ENCODE measurements around the gene IGF2R. TPM values are rescaled to one million over a fixed set of nuclear protein-coding genes. Genes with fewer than 3 reads are reported as not detected.

Gene IGF2R
- polyA plus RNA-seq, 2 donors, result 12.9 to 15.0 TPM

DNA sequence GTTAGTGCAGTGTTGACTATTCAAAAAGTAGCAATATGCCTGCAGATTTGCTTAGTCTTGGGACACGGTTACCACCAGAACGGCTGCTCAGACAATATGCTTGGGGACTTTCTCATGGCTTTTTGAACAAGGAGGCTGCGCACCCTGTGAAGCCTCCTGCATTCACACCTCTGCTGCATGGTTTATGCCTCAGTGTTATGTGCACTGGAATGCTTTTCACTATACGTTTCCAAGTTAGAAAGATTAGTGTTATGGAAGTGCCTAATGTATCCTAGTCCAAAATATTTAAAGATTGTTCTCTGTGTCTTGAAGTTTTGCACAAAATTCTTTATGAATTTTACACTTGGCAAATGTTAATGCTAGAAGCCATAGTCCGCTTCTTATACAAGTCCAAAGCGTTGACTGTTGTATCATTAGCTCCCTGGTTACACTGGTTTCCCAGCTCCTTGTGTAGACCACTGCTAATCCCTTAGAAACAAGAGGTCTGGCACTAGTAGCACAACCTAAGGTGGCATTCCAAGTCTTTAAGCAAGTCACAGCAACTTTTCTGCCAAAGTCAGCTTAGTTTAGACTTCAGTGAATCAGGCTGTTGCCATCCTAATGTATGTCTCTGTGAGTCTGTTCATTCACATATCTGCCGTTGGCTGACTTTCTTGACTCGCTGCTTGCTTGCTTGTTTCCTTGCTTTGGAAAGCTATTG is 126.4 kb downstream of the IGF2R start:
- Histone ChIP-seq H3K4me3 (ENCODE audit: low read depth in 1 of 2, low read length in 2 of 2) (no peak overlapping the region), H3K36me3 (ENCODE audit: control insufficient read depth in 2 of 2, insufficient read depth in 2 of 2, low read length in 1 of 2) (peaks cover 22 to 39% of the 10 kb centered on the region in 2 donors), H3K9me3 (ENCODE audit: control insufficient read depth in 2 of 2, insufficient read depth in 1 of 2, low read depth in 1 of 2, low read length in 1 of 2) (no peaks in the 10 kb centered on the region), H3K27ac (ENCODE audit: low read depth in 2 of 2, low read length in 1 of 2) (no peak overlapping the region), H3K4me1 (ENCODE audit: control insufficient read depth in 2 of 2, insufficient read depth in 2 of 2, low read length in 1 of 2) (no peaks in the 10 kb centered on the region), H3K27me3 (ENCODE audit: control insufficient read depth in 1 of 2, insufficient read depth in 2 of 2, low read length in 2 of 2) (no peaks in the 10 kb centered on the region)
- 79 to 81% methylated on average over 8 of the region's 8 CpGs for WGBS, 2 donors

GRCh38 chr6:160101277-160102205 is 132.7 kb downstream of the IGF2R start:
- Histone ChIP-seq H3K4me1 (ENCODE audit: control insufficient read depth in 2 of 2, insufficient read depth in 2 of 2, low read length in 1 of 2) (peaks cover 0 to 2% of the 10 kb centered on the region in 2 donors), H3K9me3 (ENCODE audit: control insufficient read depth in 2 of 2, insufficient read depth in 1 of 2, low read depth in 1 of 2, low read length in 1 of 2) (no peaks in the 10 kb centered on the region), H3K27me3 (ENCODE audit: control insufficient read depth in 1 of 2, insufficient read depth in 2 of 2, low read length in 2 of 2) (no peaks in the 10 kb centered on the region), H3K4me3 (ENCODE audit: low read depth in 1 of 2, low read length in 2 of 2) (no peak overlapping the region), H3K36me3 (ENCODE audit: control insufficient read depth in 2 of 2, insufficient read depth in 2 of 2, low read length in 1 of 2) (peaks cover 25 to 38% of the 10 kb centered on the region in 2 donors), H3K27ac (ENCODE audit: low read depth in 2 of 2, low read length in 1 of 2) (no peak overlapping the region)
- 86 to 87% methylated on average over 23 of the region's 23 CpGs for WGBS, 2 donors

DNA sequence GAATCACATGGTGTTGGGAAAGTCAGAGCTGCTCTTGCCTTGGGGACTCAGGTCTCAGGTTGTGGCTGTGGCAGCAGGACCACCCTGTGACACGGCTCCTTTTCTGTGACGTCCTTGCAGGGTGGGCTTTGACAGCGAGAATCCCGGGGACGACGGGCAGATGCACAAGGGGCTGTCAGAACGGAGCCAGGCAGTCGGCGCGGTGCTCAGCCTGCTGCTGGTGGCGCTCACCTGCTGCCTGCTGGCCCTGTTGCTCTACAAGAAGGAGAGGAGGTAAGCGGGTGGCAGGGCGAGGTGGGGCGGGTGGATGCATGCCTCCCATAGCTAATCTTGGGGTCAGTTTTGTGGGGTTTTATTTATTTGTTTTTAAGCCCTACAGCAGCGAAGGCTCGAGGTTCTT is 133.5 kb downstream of the IGF2R start:
- Histone ChIP-seq H3K36me3 (ENCODE audit: control insufficient read depth in 2 of 2, insufficient read depth in 2 of 2, low read length in 1 of 2) (peaks cover 25 to 37% of the 10 kb centered on the region in 2 donors), H3K27me3 (ENCODE audit: control insufficient read depth in 1 of 2, insufficient read depth in 2 of 2, low read length in 2 of 2) (no peaks in the 10 kb centered on the region), H3K4me3 (ENCODE audit: low read depth in 1 of 2, low read length in 2 of 2) (no peak overlapping the region), H3K27ac (ENCODE audit: low read depth in 2 of 2, low read length in 1 of 2) (no peak overlapping the region), H3K9me3 (ENCODE audit: control insufficient read depth in 2 of 2, insufficient read depth in 1 of 2, low read depth in 1 of 2, low read length in 1 of 2) (no peaks in the 10 kb centered on the region), H3K4me1 (ENCODE audit: control insufficient read depth in 2 of 2, insufficient read depth in 2 of 2, low read length in 1 of 2) (peaks cover 0 to 2% of the 10 kb centered on the region in 2 donors)
- WGBS, 2 donors, result 91 to 93% methylated on average over 16 of the region's 16 CpGs

GRCh38 chr6:160102956-160103824 is 134.3 kb downstream of the IGF2R start:
- Histone ChIP-seq H3K27me3 (ENCODE audit: control insufficient read depth in 1 of 2, insufficient read depth in 2 of 2, low read length in 2 of 2) (no peaks in the 10 kb centered on the region), H3K4me3 (ENCODE audit: low read depth in 1 of 2, low read length in 2 of 2) (no peak overlapping the region), H3K27ac (ENCODE audit: low read depth in 2 of 2, low read length in 1 of 2) (no peak overlapping the region), H3K9me3 (ENCODE audit: control insufficient read depth in 2 of 2, insufficient read depth in 1 of 2, low read depth in 1 of 2, low read length in 1 of 2) (no peaks in the 10 kb centered on the region), H3K4me1 (ENCODE audit: control insufficient read depth in 2 of 2, insufficient read depth in 2 of 2, low read length in 1 of 2) (peaks cover 0 to 2% of the 10 kb centered on the region in 2 donors), H3K36me3 (ENCODE audit: control insufficient read depth in 2 of 2, insufficient read depth in 2 of 2, low read length in 1 of 2) (peaks cover 25 to 37% of the 10 kb centered on the region in 2 donors)
- WGBS, 2 donors, result 84 to 87% methylated on average over 14 of the region's 14 CpGs

- Histone ChIP-seq H3K27me3 (ENCODE audit: control insufficient read depth in 1 of 2, insufficient read depth in 2 of 2, low read length in 2 of 2) (no peaks in the 10 kb centered on the region), H3K4me1 (ENCODE audit: control insufficient read depth in 2 of 2, insufficient read depth in 2 of 2, low read length in 1 of 2) (peaks cover 0 to 2% of the 10 kb centered on the region in 2 donors), H3K9me3 (ENCODE audit: control insufficient read depth in 2 of 2, insufficient read depth in 1 of 2, low read depth in 1 of 2, low read length in 1 of 2) (no peaks in the 10 kb centered on the region), H3K27ac (ENCODE audit: low read depth in 2 of 2, low read length in 1 of 2) (no peak overlapping the region), H3K4me3 (ENCODE audit: low read depth in 1 of 2, low read length in 2 of 2) (no peak overlapping the region), H3K36me3 (ENCODE audit: control insufficient read depth in 2 of 2, insufficient read depth in 2 of 2, low read length in 1 of 2) (peaks cover 25 to 37% of the 10 kb centered on the region in 2 donors)
- 87 to 94% methylated on average over 7 of the region's 7 CpGs for WGBS, 2 donors
Measured at GRCh38 chr6:160103825-160104100, 134.9 kb downstream of the IGF2R start.

GRCh38 chr6:160104821-160105517 is 136.1 kb downstream of the IGF2R start:
- Histone ChIP-seq H3K27ac (ENCODE audit: low read depth in 2 of 2, low read length in 1 of 2) (no peak overlapping the region), H3K9me3 (ENCODE audit: control insufficient read depth in 2 of 2, insufficient read depth in 1 of 2, low read depth in 1 of 2, low read length in 1 of 2) (no peaks in the 10 kb centered on the region), H3K4me1 (ENCODE audit: control insufficient read depth in 2 of 2, insufficient read depth in 2 of 2, low read length in 1 of 2) (peaks cover 0 to 2% of the 10 kb centered on the region in 2 donors), H3K36me3 (ENCODE audit: control insufficient read depth in 2 of 2, insufficient read depth in 2 of 2, low read length in 1 of 2) (peaks cover 31 to 37% of the 10 kb centered on the region in 2 donors), H3K4me3 (ENCODE audit: low read depth in 1 of 2, low read length in 2 of 2) (no peak overlapping the region), H3K27me3 (ENCODE audit: control insufficient read depth in 1 of 2, insufficient read depth in 2 of 2, low read length in 2 of 2) (no peaks in the 10 kb centered on the region)
- WGBS, 2 donors, result 94 to 96% methylated on average over 20 of the region's 20 CpGs

DNA sequence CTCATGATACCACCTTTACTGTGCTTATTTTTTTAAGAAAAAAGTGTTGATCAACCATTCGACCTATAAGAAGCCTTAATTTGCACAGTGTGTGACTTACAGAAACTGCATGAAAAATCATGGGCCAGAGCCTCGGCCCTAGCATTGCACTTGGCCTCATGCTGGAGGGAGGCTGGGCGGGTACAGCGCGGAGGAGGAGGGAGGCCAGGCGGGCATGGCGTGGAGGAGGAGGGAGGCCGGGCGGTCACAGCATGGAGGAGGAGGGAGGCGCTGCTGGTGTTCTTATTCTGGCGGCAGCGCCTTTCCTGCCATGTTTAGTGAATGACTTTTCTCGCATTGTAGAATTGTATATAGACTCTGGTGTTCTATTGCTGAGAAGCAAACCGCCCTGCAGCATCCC is 137.1 kb downstream of the IGF2R start:
- H3K27ac ChIP-seq (ENCODE audit: low read depth in 2 of 2, low read length in 1 of 2), result no peak overlapping the region
- H3K27me3 ChIP-seq (ENCODE audit: control insufficient read depth in 1 of 2, insufficient read depth in 2 of 2, low read length in 2 of 2), result no peaks in the 10 kb centered on the region
- 96% methylated on average over 14 of the region's 14 CpGs for WGBS, 2 donors
- H3K4me1 ChIP-seq (ENCODE audit: control insufficient read depth in 2 of 2, insufficient read depth in 2 of 2, low read length in 1 of 2), result peaks cover 0 to 2% of the 10 kb centered on the region in 2 donors
- H3K9me3 ChIP-seq (ENCODE audit: control insufficient read depth in 2 of 2, insufficient read depth in 1 of 2, low read depth in 1 of 2, low read length in 1 of 2), result no peaks in the 10 kb centered on the region
- no peak overlapping the region for H3K4me3 ChIP-seq (ENCODE audit: low read depth in 1 of 2, low read length in 2 of 2)
- H3K36me3 ChIP-seq (ENCODE audit: control insufficient read depth in 2 of 2, insufficient read depth in 2 of 2, low read length in 1 of 2), result peaks cover 36 to 37% of the 10 kb centered on the region in 2 donors

DNA sequence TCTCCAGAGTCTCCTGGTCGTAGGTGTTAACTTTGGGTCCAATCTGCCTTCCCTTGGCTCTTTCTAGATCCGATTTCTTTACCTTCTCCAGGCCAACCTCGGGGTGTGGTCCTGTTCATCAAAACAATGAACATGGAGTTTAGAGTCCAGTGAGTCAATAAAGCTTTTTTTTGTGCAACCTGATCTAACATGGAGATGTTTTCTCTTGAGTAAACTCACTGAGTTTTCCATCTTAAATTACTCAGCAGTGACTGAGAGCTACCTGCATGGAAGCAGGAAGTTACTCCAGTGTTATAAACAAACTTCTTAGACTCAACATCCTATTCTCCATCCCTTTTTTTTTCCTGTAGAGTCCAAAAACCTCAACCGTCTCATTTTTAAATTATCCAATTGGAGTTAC is 137.8 kb downstream of the IGF2R start:
- 82 to 85% methylated on average over 4 of the region's 4 CpGs for WGBS, 2 donors
- no peaks in the 10 kb centered on the region for H3K27me3 ChIP-seq (ENCODE audit: control insufficient read depth in 1 of 2, insufficient read depth in 2 of 2, low read length in 2 of 2)
- peaks cover 0 to 2% of the 10 kb centered on the region in 2 donors for H3K4me1 ChIP-seq (ENCODE audit: control insufficient read depth in 2 of 2, insufficient read depth in 2 of 2, low read length in 1 of 2)
- H3K4me3 ChIP-seq (ENCODE audit: low read depth in 1 of 2, low read length in 2 of 2), result no peak overlapping the region
- H3K9me3 ChIP-seq (ENCODE audit: control insufficient read depth in 2 of 2, insufficient read depth in 1 of 2, low read depth in 1 of 2, low read length in 1 of 2), result no peaks in the 10 kb centered on the region
- peaks cover 34 to 36% of the 10 kb centered on the region in 2 donors for H3K36me3 ChIP-seq (ENCODE audit: control insufficient read depth in 2 of 2, insufficient read depth in 2 of 2, low read length in 1 of 2)
- no peak overlapping the region for H3K27ac ChIP-seq (ENCODE audit: low read depth in 2 of 2, low read length in 1 of 2)

DNA sequence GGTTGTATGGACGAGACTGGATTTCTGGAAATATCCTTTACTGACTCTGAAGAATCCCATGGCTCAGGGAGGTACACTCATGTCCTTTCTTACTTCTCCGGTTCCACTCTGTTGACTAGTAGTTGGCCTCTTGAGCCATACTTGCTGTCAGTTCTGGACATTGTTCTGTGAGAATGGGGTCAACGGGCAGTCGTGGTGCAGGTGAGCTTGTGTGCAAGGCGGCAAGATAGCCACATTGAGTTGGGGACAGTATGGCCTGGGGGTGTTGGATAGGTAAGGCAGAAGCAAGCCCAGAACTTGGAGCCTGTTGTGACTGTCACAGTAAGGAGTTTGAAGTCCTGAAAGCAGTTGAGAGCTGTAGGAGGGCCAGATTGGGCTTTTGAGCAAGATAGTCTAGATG is 139.2 kb downstream of the IGF2R start:
- WGBS, 2 donors, result 96 to 97% methylated on average over 5 of the region's 5 CpGs
- Histone ChIP-seq H3K4me1 (ENCODE audit: control insufficient read depth in 2 of 2, insufficient read depth in 2 of 2, low read length in 1 of 2) (no peaks in the 10 kb centered on the region), H3K9me3 (ENCODE audit: control insufficient read depth in 2 of 2, insufficient read depth in 1 of 2, low read depth in 1 of 2, low read length in 1 of 2) (no peaks in the 10 kb centered on the region)

More for the DNA sequence above, 139.2 kb downstream of the IGF2R start:
- H3K4me3 ChIP-seq (ENCODE audit: low read depth in 1 of 2, low read length in 2 of 2), result no peak overlapping the region
- H3K27me3 ChIP-seq (ENCODE audit: control insufficient read depth in 1 of 2, insufficient read depth in 2 of 2, low read length in 2 of 2), result no peaks in the 10 kb centered on the region
- H3K36me3 ChIP-seq (ENCODE audit: control insufficient read depth in 2 of 2, insufficient read depth in 2 of 2, low read length in 1 of 2), result peaks cover 21 to 27% of the 10 kb centered on the region in 2 donors
- H3K27ac ChIP-seq (ENCODE audit: low read depth in 2 of 2, low read length in 1 of 2), result no peak overlapping the region
